Suppressor macrophage treated with lipopolysaccharide for 1 hour (primary cell): ENCODE data around the gene DCAF15.

ENCODE experiments used
- DNase-seq, 3 donors: peaks; one replicate each; pipeline ENCODE4 v3.0.0-alpha.2; 2020 to 2022

Gene DCAF15

GRCh38 chr19:13978351-13979243, 26.3 kb downstream of the DCAF15 start:
- DNase-seq: peak in 2 of 3 donors; percentile 18 to 46

GRCh38 chr19:13979244-13979615, 26.9 kb downstream of the DCAF15 start:
- DNase-seq: peak in 2 of 3 donors; percentile 20 to 33

GRCh38 chr19:13979686-13980085, 27.4 kb downstream of the DCAF15 start:
- no peak for DNase-seq

GRCh38 chr19:13980340-13980739, 28.0 kb downstream of the DCAF15 start:
- no peak for DNase-seq

- DNase-seq: no peak
Measured at GRCh38 chr19:13981021-13981420, 28.7 kb downstream of the DCAF15 start.

- DNase-seq: no peak
Measured at GRCh38 chr19:13981467-13981866, 29.2 kb downstream of the DCAF15 start.

GRCh38 chr19:13981988-13982501, 29.7 kb downstream of the DCAF15 start:
- no peak for DNase-seq

GRCh38 chr19:13982773-13983172, 30.5 kb downstream of the DCAF15 start:
- DNase-seq: no peak

- DNase-seq: no peak
Measured at GRCh38 chr19:13983213-13983889, 31.0 kb downstream of the DCAF15 start.

- DNase-seq: no peak
Measured at GRCh38 chr19:13984186-13984585, 31.9 kb downstream of the DCAF15 start.

GRCh38 chr19:13984875-13985741, 32.8 kb downstream of the DCAF15 start:
- peak; percentile 26 to 44 (median 32) for DNase-seq

- DNase-seq: no peak
Measured at GRCh38 chr19:13985771-13986347, 33.5 kb downstream of the DCAF15 start.

- DNase-seq: peak; percentile 96 to 98 (median 98)
Measured at GRCh38 chr19:13986348-13986904, 34.1 kb downstream of the DCAF15 start.

GRCh38 chr19:13987101-13987890, 35.0 kb downstream of the DCAF15 start:
- peak in 1 of 3 donors; percentile 48 for DNase-seq

- DNase-seq: no peak
Measured at GRCh38 chr19:13989487-13989886, 37.2 kb downstream of the DCAF15 start.

- no peak for DNase-seq
Measured at GRCh38 chr19:13990085-13990484, 37.8 kb downstream of the DCAF15 start.

GRCh38 chr19:13992025-13992424, 39.7 kb downstream of the DCAF15 start:
- DNase-seq: no peak

GRCh38 chr19:13993590-13994300, 41.4 kb downstream of the DCAF15 start:
- DNase-seq: no peak

GRCh38 chr19:13995017-13995728, 42.9 kb downstream of the DCAF15 start:
- DNase-seq: no peak
